ENCODE results near the gene NPHP4. TPM values are rescaled to one million over a fixed set of nuclear protein-coding genes. Genes with fewer than 3 reads are reported as not detected.
A peak's percentile ranks its signal among the peaks of the same experiment; 100 is the strongest.

Gene NPHP4
- total and polyA plus RNA-seq, 9 of the 15 experiments (the other 6 are each of a cell fraction or from before 2014, with no cell fraction given) = 0.52 to 26.2 (median 6.7) TPM

DNA sequence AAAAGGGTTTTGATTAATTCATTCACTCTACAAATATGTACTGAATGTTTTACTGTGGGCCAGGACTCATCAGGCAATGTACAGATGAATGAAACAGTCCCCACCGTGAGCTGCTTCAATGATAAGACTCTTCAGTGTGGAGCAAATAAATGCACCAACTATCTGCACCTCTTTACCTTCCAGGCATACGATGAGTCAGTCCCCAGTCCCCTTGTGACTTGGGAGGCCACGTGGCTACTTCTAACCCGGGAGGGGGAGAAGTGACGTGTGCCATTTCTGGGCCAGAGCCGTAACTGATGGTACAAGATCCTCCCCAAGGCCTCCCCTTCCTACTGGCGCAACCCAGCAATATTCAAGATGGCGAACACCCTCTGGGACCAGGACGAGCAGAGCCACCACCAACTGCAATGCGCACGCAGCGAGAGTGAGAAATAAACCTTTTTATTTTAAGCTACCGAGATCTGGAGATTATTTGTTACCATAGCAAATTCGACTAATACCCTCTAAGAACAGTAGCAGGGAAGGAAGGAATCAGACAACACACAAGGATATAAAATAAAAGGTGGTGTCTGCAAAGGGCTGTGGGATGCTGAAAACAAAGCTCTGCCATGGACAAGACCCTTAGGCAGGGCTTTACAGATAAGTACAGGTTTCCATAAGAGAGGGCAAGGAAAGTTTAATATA lies 74.5 kb downstream of the NPHP4 start (continued):
- TF ChIP-seq ZNF12 (CRISPR knock-in tag; IDR thresholded peaks at IDR 0.05) (peak; percentile 85; the same call in 1 of the 2 replicates), FOS (IDR thresholded peaks at IDR 0.05; ENCODE audit: extremely low read depth, insufficient read length) (peak; percentile 65), ERF (CRISPR knock-in tag; IDR thresholded peaks at IDR 0.05) (no peak), MAZ (CRISPR knock-in tag; conservative IDR thresholded peaks at IDR 0.05 in 1 of 2, IDR thresholded peaks at IDR 0.05 in 1 of 2) (peak; percentile 71 to 85; a peak in 3 of 4 replicates), CREB1 (IDR thresholded peaks at IDR 0.05) (peak; percentile 74), CREB1 (CRISPR knock-in tag; IDR thresholded peaks at IDR 0.05) (peak; percentile 85), NR2C2 (CRISPR knock-in tag; IDR thresholded peaks at IDR 0.05) (no peak), NR2C2 (tag; IDR thresholded peaks at IDR 0.05) (peak; percentile 51; the same call in 1 of the 2 replicates), ZFX (CRISPR knock-in tag; IDR thresholded peaks at IDR 0.05) (peak; percentile 85), ATF7 (IDR thresholded peaks at IDR 0.05) (peak; percentile 97), U2AF1 (optimal IDR thresholded peaks at IDR 0.05; ENCODE audit: low read depth, low read length) (no peak), L3MBTL2 (IDR thresholded peaks at IDR 0.05) (peak; percentile 95), STAT5A (IDR thresholded peaks at IDR 0.05; ENCODE audit: borderline replicate concordance, low read length) (peak; percentile 43), POLR3A (IDR thresholded peaks at IDR 0.05; ENCODE audit: borderline replicate concordance, extremely low read depth, insufficient read depth, insufficient read length) (no peak), ZFP30 (CRISPR knock-in tag; IDR thresholded peaks at IDR 0.05; ENCODE audit: borderline replicate concordance) (no peak), BRD4 (IDR thresholded peaks at IDR 0.05) (peak; percentile 100), MCM3 (IDR thresholded peaks at IDR 0.05) (no peak), HNRNPL (IDR thresholded peaks at IDR 0.05; ENCODE audit: low read depth, low read length) (no peak)
- TF ChIP-seq, protein P1, sequence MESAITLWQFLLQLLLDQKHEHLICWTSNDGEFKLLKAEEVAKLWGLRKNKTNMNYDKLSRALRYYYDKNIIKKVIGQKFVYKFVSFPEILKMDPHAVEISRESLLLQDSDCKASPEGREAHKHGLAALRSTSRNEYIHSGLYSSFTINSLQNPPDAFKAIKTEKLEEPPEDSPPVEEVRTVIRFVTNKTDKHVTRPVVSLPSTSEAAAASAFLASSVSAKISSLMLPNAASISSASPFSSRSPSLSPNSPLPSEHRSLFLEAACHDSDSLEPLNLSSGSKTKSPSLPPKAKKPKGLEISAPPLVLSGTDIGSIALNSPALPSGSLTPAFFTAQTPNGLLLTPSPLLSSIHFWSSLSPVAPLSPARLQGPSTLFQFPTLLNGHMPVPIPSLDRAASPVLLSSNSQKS (CRISPR knock-in tag; IDR thresholded peaks at IDR 0.05) = no peak
- TF ChIP-seq, protein P2, sequence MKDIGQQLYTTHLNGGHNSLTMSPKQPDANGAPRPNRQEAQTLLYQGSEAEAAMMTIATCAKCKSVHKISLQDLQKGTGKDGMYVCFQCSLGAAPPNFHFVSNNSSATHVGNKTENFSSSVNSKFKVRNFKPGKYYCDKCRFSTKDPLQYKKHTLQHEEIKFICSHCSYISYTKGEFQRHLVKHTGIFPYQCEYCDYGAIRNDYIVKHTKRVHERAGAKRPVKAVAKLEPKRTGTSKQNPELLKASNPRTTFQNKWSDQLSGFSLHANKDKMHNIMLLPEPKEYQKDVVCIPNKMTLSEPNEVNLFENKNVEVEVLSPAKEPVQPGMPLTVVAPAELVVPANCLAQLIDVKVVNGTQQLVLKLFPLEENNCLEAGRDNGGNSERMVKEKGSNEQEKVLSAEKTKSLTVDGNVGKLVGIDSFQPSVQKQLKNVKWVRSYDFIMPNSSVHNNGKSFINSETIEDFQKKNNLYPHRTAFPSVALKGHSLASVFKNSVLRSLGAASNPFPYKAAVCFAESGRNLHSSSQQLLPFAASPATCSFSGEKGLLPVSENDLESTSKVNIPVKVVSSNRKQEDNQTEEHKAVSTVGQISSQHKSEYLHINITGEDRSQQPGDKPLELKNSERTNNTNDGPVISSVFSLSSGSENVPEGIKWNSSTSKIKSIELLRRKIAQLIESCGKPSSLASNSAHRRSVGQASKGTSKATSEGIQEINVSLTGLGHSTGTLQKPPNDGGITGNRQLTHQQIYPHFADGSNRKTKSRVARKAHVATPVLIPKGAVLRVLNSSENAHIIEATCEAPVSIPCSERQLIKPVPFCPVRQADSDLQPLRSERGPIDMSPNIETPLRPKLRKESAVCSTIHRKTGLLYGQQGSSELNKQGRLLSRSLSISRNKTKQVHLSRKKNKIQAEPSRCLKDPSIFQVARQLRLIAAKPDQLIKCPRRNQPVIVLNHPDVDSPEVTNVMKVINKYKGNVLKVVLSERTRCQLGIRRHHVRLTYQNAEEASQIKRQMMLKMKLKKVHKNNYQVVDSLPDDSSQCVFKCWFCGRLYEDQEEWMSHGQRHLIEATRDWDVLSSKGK (CRISPR knock-in tag; IDR thresholded peaks at IDR 0.05) = no peak
- TF ChIP-seq, protein P3, sequence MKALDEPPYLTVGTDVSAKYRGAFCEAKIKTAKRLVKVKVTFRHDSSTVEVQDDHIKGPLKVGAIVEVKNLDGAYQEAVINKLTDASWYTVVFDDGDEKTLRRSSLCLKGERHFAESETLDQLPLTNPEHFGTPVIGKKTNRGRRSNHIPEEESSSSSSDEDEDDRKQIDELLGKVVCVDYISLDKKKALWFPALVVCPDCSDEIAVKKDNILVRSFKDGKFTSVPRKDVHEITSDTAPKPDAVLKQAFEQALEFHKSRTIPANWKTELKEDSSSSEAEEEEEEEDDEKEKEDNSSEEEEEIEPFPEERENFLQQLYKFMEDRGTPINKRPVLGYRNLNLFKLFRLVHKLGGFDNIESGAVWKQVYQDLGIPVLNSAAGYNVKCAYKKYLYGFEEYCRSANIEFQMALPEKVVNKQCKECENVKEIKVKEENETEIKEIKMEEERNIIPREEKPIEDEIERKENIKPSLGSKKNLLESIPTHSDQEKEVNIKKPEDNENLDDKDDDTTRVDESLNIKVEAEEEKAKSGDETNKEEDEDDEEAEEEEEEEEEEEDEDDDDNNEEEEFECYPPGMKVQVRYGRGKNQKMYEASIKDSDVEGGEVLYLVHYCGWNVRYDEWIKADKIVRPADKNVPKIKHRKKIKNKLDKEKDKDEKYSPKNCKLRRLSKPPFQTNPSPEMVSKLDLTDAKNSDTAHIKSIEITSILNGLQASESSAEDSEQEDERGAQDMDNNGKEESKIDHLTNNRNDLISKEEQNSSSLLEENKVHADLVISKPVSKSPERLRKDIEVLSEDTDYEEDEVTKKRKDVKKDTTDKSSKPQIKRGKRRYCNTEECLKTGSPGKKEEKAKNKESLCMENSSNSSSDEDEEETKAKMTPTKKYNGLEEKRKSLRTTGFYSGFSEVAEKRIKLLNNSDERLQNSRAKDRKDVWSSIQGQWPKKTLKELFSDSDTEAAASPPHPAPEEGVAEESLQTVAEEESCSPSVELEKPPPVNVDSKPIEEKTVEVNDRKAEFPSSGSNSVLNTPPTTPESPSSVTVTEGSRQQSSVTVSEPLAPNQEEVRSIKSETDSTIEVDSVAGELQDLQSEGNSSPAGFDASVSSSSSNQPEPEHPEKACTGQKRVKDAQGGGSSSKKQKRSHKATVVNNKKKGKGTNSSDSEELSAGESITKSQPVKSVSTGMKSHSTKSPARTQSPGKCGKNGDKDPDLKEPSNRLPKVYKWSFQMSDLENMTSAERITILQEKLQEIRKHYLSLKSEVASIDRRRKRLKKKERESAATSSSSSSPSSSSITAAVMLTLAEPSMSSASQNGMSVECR (CRISPR knock-in tag; IDR thresholded peaks at IDR 0.05) = no peak
